HepG2 (cell line): Measurements from ENCODE around the gene RAI14. TPM values are rescaled to one million over a fixed set of nuclear protein-coding genes. Genes with fewer than 3 reads are reported as not detected.

Experiments used
- ATAC-seq: fragments of 200-7000 bp; cut with Tn5 transposase; 3 replicates; pipeline ENCODE4 v1.9.1; 2020; ENCODE audit warnings: mild to moderate bottlenecking, moderate library complexity
- BruUV-seq: library from RNA; stranded (reverse); fragments of 400-500 nt; replicated peaks from 2 replicates; lab custom pipeline; 2021; lab: Mats Ljungman, UMichigan
- CTCF ChIA-PET: fragments of 300-600 bp; formaldehyde crosslinking; extraction: SDS; loops from one replicate; lab custom pipeline; 2021; ENCODE audit warnings: low total read pairs, inconsistent platforms, low intra/inter-chr PET ratio; lab: Yijun Ruan, JAX
- POLR2A ChIA-PET: fragments of 350-600 bp; sonication (Branson Sonifier 250); formaldehyde crosslinking; loops from one replicate; lab custom pipeline; 2020; ENCODE audit warnings: antibody characterized with exemption, inconsistent platforms; lab: Yijun Ruan, JAX
- DNase-seq: peaks from one replicate; pipeline ENCODE4 v3.0.0-alpha.2; 2015; ENCODE audit warnings: low spot score
- FAIRE-seq: peaks from 3 replicates; lab custom pipeline; 2011; peaks lifted over from hg19 to GRCh38; lab: Jason Lieb, UNC
- H2AFZ ChIP-seq: one replicate; pipeline ENCODE4 v1.6.1; 2011; ENCODE audit warnings: low read length, inconsistent platforms
- H3K27ac ChIP-seq: fragments of 300-600 bp; 3 replicates; pipeline ENCODE4 v1.8.0; 2011; ENCODE audit warnings: mixed run types, mild to moderate bottlenecking, mixed read lengths, low read length, inconsistent platforms; ENCODE audit not compliant: insufficient read depth; ENCODE audit errors: extremely low read length
- H3K27me3 ChIP-seq, 2 experiments: fragments of 200-600 bp in 1 of 2; 2 replicates in 1 of 2; 3 replicates in 1 of 2; pipeline versions ENCODE4 v1.6.0 to v1.8.0; 2011; ENCODE audit warnings: low read length in 2 of 2, mild to moderate bottlenecking in 2 of 2, moderate library complexity in 2 of 2, inconsistent platforms in 1 of 2; ENCODE audit not compliant: insufficient read depth in 2 of 2, control insufficient read depth in 1 of 2
- H3K36me3 ChIP-seq, 2 experiments: fragments of 200-600 bp in 1 of 2; replicated peaks in 1 of 2; 2 replicates in 1 of 2; 3 replicates in 1 of 2; pipeline versions ENCODE4 v1.5.1 to v1.8.0; 2011; ENCODE audit warnings: low read length in 2 of 2, inconsistent platforms in 1 of 2; ENCODE audit not compliant: insufficient read depth in 2 of 2, control insufficient read depth in 1 of 2
- H3K4me1 ChIP-seq: 2 replicates; pipeline ENCODE4 v1.5.1; 2012; ENCODE audit warnings: low read length, inconsistent platforms; ENCODE audit not compliant: insufficient read depth
- H3K4me2 ChIP-seq: 2 replicates; pipeline ENCODE4 v1.6.0; 2011; ENCODE audit warnings: low read depth, low read length, inconsistent platforms
- H3K4me3 ChIP-seq, 3 experiments: fragments of 200-600 bp in 1 of 3; sonication (generic), shearing (Covaris generic) in 1 of 3; replicated peaks in 1 of 3; 2 replicates each; pipeline ENCODE4 v1.5.1; 2011 to 2016; ENCODE audit warnings: low read length in 3 of 3, inconsistent platforms in 2 of 3, low read depth in 2 of 3, mild to moderate bottlenecking in 2 of 3, control low read depth in 1 of 3, mixed read lengths in 1 of 3; ENCODE audit not compliant: insufficient read depth in 1 of 3
- H3K79me2 ChIP-seq: one replicate; pipeline ENCODE4 v1.6.1; 2011; ENCODE audit warnings: low read length, inconsistent platforms; ENCODE audit not compliant: insufficient read depth
- H3K9ac ChIP-seq: 2 replicates; pipeline ENCODE4 v1.6.0; 2011; ENCODE audit warnings: mild to moderate bottlenecking, low read depth, low read length, inconsistent platforms; ENCODE audit not compliant: insufficient read depth
- H3K9me3 ChIP-seq: 2 replicates; pipeline ENCODE4 v1.5.1; 2012; ENCODE audit warnings: mild to moderate bottlenecking, low read length
- H4K20me1 ChIP-seq: 2 replicates; pipeline ENCODE4 v1.6.0; 2011; ENCODE audit warnings: inconsistent platforms, mild to moderate bottlenecking, low read length, moderate library complexity; ENCODE audit not compliant: insufficient read depth
- BRD4 ChIP-seq: sonication (generic); formaldehyde crosslinking; IDR thresholded peaks from 2 replicates; pipeline ENCODE4 v1.4.0; 2020; ENCODE audit warnings: missing genetic modification reagents
- CCAR2 ChIP-seq: fragments of 200-400 bp; formaldehyde crosslinking; optimal IDR thresholded peaks from 2 replicates; pipeline ENCODE3; 2018; ENCODE audit warnings: low read depth, mild to moderate bottlenecking, low read length, moderate library complexity
- ETV6 ChIP-seq: sonication (generic); formaldehyde crosslinking; conservative IDR thresholded peaks from 2 replicates; pipeline ENCODE4 v1.4.0; 2020; ENCODE audit warnings: missing genetic modification reagents
- NFE2L2 ChIP-seq: fragments of 150-350 bp; IDR thresholded peaks from 2 replicates; pipeline ENCODE4 v1.6.1; 2014; ENCODE audit warnings: low read length
- NFKB2 ChIP-seq: sonication (generic); formaldehyde crosslinking; IDR thresholded peaks from 2 replicates; pipeline ENCODE4 v1.4.0; 2020; ENCODE audit warnings: missing genetic modification reagents, borderline replicate concordance
- NONO ChIP-seq, 2 experiments: fragments of 450-650 bp in 1 of 2; sonication (generic) in 1 of 2; formaldehyde crosslinking in 1 of 2; IDR thresholded peaks in 1 of 2; conservative IDR thresholded peaks in 1 of 2; 2 replicates each; pipeline versions ENCODE4 v1.6.1 to v1.8.0; 2017 to 2022; ENCODE audit warnings: mild to moderate bottlenecking in 1 of 2, missing genetic modification reagents in 1 of 2, moderate library complexity in 1 of 2
- NR1H2 ChIP-seq: sonication (generic); formaldehyde crosslinking; IDR thresholded peaks from 2 replicates; pipeline ENCODE4 v1.8.1; 2022; ENCODE audit warnings: low read depth, missing genetic modification reagents, borderline replicate concordance
- RNF2 ChIP-seq: fragments of 450-650 bp; conservative IDR thresholded peaks from 2 replicates; pipeline ENCODE4 v1.6.1; 2016; ENCODE audit warnings: low read depth
- SRF ChIP-seq: IDR thresholded peaks from 2 replicates; pipeline ENCODE4 v1.6.1; 2011; ENCODE audit warnings: mild to moderate bottlenecking, low read depth, low read length, moderate library complexity
- SRY ChIP-seq: sonication (generic); formaldehyde crosslinking; IDR thresholded peaks from 2 replicates; pipeline ENCODE4 v1.8.0; 2022; ENCODE audit warnings: mild to moderate bottlenecking, missing genetic modification reagents
- ZBTB8A ChIP-seq: sonication (generic); formaldehyde crosslinking; IDR thresholded peaks from 2 replicates; pipeline ENCODE4 v1.4.0; 2020; ENCODE audit warnings: mild to moderate bottlenecking, low read depth, missing genetic modification reagents, borderline replicate concordance
- ZNF383 ChIP-seq: sonication (generic); formaldehyde crosslinking; IDR thresholded peaks from 2 replicates; pipeline ENCODE4 v1.4.0; 2020; ENCODE audit warnings: missing genetic modification reagents, mild to moderate bottlenecking, borderline replicate concordance
- WGBS: methylation state at CpG from one replicate; pipeline ENCODE4 v1.1.6; 2017; ENCODE audit warnings: low lambda C conversion rate; 5-methylcytosine and 5-hydroxymethylcytosine counted together
- in situ Hi-C: cut with HindIII; loops from 2 replicates; pipeline ENCODE4 v1.10.0; 2017; ENCODE audit warnings: low pct_unique_long_range_greater_than_20kb; ENCODE audit not compliant: extremely low pct_ligation_motif_present
- intact Hi-C: fragments of 100-400 bp; cut with micrococcal nuclease; formaldehyde crosslinking; loops from one replicate; pipeline ENCODE4 v1.10.0; 2022; ENCODE audit not compliant: unreplicated experiment
- polyA plus RNA-seq, 8 experiments: library from polyadenylated mRNA; depleted of rRNA in 3 of 8; stranded (reverse) in 7 of 8; unstranded in 1 of 8; fragments of >200 nt; fragmentation: Illumina TruSeq in 4 of 8; extraction: Trizol in 4 of 8; gene quantifications; 2 replicates each; pipeline versions ENCODE4 v1.2.1 to v1.2.3, GENCODE V29; 2011 to 2016; ENCODE audit warnings: low read depth in 4 of 8, missing spikeins in 1 of 8, mixed read lengths in 1 of 8; ENCODE audit not compliant: insufficient read depth in 1 of 8
- total RNA-seq, 5 experiments: library from RNA; depleted of rRNA; stranded (reverse); fragments of >200 nt; fragmentation: Illumina TruSeq; extraction: Trizol; gene quantifications; 2 replicates each; pipeline ENCODE4 v1.2.3, GENCODE V29; 2016; ENCODE audit warnings: low read depth in 1 of 5
- TF ChIP-seq, protein P1 (sequence below): sonication (generic); formaldehyde crosslinking; IDR thresholded peaks from 2 replicates; pipeline ENCODE4 v1.4.0; 2020; ENCODE audit warnings: mild to moderate bottlenecking, low read depth, missing genetic modification reagents
- TF ChIP-seq, protein P2 (sequence below): sonication (generic); formaldehyde crosslinking; IDR thresholded peaks from 2 replicates; pipeline ENCODE4 v1.9.0; 2021; ENCODE audit warnings: missing genetic modification reagents, borderline replicate concordance
- TF ChIP-seq, protein P3 (sequence below): sonication (generic); formaldehyde crosslinking; IDR thresholded peaks from 2 replicates; pipeline ENCODE4 v1.4.0; 2020; ENCODE audit warnings: missing genetic modification reagents
- TF ChIP-seq, protein P4 (sequence below): sonication (generic); formaldehyde crosslinking; IDR thresholded peaks from 2 replicates; pipeline ENCODE4 v1.4.0; 2020; ENCODE audit warnings: missing genetic modification reagents

RAI14 gene
- total and polyA plus RNA-seq, 2 of the 13 experiments (the other 11 are each of a cell fraction or from before 2014, with no cell fraction given): 12.6 to 18.2 TPM

DNA sequence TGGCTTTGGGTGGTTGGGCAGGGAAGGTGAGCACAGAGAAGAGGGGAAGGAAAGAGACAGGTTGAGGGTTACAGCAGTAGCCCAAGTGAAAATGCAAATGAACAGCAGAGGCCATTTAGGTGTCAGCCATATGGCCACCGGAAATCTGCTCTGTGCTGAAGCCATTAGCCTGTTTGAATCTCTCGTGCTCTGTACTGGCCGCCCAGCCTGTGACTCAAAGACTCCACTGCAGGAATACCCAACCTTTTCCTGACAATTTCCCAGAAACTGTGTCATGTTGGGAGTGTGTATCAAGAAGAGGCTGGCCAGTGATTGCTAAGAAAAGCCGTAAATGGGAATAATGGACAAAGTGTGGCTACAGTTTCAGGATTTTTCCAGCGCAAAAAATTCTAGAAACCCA is 35.9 kb upstream of the RAI14 start:
- FAIRE-seq: no peak
- H3K27me3 ChIP-seq: no peaks in the 10 kb centered on the region; a peak in 2 of 5 replicates
- H3K36me3 ChIP-seq: no peaks in the 10 kb centered on the region
- H3K4me2 ChIP-seq: no peak overlapping the region
- no peaks in the 10 kb centered on the region for H3K9me3 ChIP-seq
- H4K20me1 ChIP-seq: no peaks in the 10 kb centered on the region
- no peak for ATAC-seq
- H3K9ac ChIP-seq: no peak overlapping the region
- intact Hi-C loops: no loop called here
- no peak overlapping the region for H2AFZ ChIP-seq
- H3K4me3 ChIP-seq: no peak overlapping the region
- POLR2A ChIA-PET: no interaction called here
- CTCF ChIA-PET: no interaction called here
- H3K4me1 ChIP-seq: no peaks in the 10 kb centered on the region
- no peak overlapping the region for H3K27ac ChIP-seq
- DNase-seq: no peak
- BruUV-seq: no TSS peak
- in situ Hi-C loops: no loop called here
- H3K79me2 ChIP-seq: no peaks in the 10 kb centered on the region
- WGBS: 70% methylated on average over 5 of the region's 5 CpGs
- TF ChIP-seq, protein P1, sequence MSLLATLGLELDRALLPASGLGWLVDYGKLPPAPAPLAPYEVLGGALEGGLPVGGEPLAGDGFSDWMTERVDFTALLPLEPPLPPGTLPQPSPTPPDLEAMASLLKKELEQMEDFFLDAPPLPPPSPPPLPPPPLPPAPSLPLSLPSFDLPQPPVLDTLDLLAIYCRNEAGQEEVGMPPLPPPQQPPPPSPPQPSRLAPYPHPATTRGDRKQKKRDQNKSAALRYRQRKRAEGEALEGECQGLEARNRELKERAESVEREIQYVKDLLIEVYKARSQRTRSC (CRISPR knock-in tag): no peak
- TF ChIP-seq ZNF383 (CRISPR knock-in tag) (no peak), SRY (CRISPR knock-in tag) (no peak), CCAR2 (no peak), NFE2L2 (no peak), NFKB2 (no peak), ZBTB8A (CRISPR knock-in tag) (no peak), RNF2 (no peak), SRF (no peak), ETV6 (CRISPR knock-in tag) (no peak), NR1H2 (CRISPR knock-in tag) (no peak), BRD4 (CRISPR knock-in tag) (no peak), NONO (IDR thresholded peaks at IDR 0.05) (no peak), NONO (CRISPR knock-in tag; conservative IDR thresholded peaks at IDR 0.05) (no peak)
- TF ChIP-seq, protein P2, sequence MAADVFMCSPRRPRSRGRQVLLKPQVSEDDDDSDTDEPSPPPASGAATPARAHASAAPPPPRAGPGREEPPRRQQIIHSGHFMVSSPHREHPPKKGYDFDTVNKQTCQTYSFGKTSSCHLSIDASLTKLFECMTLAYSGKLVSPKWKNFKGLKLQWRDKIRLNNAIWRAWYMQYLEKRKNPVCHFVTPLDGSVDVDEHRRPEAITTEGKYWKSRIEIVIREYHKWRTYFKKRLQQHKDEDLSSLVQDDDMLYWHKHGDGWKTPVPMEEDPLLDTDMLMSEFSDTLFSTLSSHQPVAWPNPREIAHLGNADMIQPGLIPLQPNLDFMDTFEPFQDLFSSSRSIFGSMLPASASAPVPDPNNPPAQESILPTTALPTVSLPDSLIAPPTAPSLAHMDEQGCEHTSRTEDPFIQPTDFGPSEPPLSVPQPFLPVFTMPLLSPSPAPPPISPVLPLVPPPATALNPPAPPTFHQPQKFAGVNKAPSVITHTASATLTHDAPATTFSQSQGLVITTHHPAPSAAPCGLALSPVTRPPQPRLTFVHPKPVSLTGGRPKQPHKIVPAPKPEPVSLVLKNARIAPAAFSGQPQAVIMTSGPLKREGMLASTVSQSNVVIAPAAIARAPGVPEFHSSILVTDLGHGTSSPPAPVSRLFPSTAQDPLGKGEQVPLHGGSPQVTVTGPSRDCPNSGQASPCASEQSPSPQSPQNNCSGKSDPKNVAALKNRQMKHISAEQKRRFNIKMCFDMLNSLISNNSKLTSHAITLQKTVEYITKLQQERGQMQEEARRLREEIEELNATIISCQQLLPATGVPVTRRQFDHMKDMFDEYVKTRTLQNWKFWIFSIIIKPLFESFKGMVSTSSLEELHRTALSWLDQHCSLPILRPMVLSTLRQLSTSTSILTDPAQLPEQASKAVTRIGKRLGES (CRISPR knock-in tag): no peak
- TF ChIP-seq, protein P3, sequence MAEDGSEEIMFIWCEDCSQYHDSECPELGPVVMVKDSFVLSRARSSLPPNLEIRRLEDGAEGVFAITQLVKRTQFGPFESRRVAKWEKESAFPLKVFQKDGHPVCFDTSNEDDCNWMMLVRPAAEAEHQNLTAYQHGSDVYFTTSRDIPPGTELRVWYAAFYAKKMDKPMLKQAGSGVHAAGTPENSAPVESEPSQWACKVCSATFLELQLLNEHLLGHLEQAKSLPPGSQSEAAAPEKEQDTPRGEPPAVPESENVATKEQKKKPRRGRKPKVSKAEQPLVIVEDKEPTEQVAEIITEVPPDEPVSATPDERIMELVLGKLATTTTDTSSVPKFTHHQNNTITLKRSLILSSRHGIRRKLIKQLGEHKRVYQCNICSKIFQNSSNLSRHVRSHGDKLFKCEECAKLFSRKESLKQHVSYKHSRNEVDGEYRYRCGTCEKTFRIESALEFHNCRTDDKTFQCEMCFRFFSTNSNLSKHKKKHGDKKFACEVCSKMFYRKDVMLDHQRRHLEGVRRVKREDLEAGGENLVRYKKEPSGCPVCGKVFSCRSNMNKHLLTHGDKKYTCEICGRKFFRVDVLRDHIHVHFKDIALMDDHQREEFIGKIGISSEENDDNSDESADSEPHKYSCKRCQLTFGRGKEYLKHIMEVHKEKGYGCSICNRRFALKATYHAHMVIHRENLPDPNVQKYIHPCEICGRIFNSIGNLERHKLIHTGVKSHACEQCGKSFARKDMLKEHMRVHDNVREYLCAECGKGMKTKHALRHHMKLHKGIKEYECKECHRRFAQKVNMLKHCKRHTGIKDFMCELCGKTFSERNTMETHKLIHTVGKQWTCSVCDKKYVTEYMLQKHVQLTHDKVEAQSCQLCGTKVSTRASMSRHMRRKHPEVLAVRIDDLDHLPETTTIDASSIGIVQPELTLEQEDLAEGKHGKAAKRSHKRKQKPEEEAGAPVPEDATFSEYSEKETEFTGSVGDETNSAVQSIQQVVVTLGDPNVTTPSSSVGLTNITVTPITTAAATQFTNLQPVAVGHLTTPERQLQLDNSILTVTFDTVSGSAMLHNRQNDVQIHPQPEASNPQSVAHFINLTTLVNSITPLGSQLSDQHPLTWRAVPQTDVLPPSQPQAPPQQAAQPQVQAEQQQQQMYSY (CRISPR knock-in tag): no peak
- TF ChIP-seq, protein P4, sequence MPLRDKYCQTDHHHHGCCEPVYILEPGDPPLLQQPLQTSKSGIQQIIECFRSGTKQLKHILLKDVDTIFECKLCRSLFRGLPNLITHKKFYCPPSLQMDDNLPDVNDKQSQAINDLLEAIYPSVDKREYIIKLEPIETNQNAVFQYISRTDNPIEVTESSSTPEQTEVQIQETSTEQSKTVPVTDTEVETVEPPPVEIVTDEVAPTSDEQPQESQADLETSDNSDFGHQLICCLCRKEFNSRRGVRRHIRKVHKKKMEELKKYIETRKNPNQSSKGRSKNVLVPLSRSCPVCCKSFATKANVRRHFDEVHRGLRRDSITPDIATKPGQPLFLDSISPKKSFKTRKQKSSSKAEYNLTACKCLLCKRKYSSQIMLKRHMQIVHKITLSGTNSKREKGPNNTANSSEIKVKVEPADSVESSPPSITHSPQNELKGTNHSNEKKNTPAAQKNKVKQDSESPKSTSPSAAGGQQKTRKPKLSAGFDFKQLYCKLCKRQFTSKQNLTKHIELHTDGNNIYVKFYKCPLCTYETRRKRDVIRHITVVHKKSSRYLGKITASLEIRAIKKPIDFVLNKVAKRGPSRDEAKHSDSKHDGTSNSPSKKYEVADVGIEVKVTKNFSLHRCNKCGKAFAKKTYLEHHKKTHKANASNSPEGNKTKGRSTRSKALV (CRISPR knock-in tag): no peak
